ENCODE data around the gene NDC80.

- no peak for TF ChIP-seq REST (IDR thresholded peaks at IDR 0.05; ENCODE audit: borderline replicate concordance)
- TF ChIP-seq, protein P1, sequence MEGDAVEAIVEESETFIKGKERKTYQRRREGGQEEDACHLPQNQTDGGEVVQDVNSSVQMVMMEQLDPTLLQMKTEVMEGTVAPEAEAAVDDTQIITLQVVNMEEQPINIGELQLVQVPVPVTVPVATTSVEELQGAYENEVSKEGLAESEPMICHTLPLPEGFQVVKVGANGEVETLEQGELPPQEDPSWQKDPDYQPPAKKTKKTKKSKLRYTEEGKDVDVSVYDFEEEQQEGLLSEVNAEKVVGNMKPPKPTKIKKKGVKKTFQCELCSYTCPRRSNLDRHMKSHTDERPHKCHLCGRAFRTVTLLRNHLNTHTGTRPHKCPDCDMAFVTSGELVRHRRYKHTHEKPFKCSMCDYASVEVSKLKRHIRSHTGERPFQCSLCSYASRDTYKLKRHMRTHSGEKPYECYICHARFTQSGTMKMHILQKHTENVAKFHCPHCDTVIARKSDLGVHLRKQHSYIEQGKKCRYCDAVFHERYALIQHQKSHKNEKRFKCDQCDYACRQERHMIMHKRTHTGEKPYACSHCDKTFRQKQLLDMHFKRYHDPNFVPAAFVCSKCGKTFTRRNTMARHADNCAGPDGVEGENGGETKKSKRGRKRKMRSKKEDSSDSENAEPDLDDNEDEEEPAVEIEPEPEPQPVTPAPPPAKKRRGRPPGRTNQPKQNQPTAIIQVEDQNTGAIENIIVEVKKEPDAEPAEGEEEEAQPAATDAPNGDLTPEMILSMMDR (IDR thresholded peaks at IDR 0.05; ENCODE audit: poor library complexity, severe bottlenecking): no peak
- no peak for TF ChIP-seq EZH2 (IDR thresholded peaks at IDR 0.05; ENCODE audit: borderline replicate concordance, insufficient read depth, low read length, poor library complexity, severe bottlenecking)
- no peak for TF ChIP-seq EP300 (conservative IDR thresholded peaks at IDR 0.05; ENCODE audit: poor library complexity, severe bottlenecking)
Measured at GRCh38 chr18:2636126-2636631, 64.8 kb downstream of the NDC80 start.
